ENCODE results near the gene TGM4.
"Not testable (repeated sequence)": the region's sequence is repeated elsewhere in the genome, so short reads cannot be mapped to it uniquely, and the experiment has no call there.

Gene TGM4

DNA sequence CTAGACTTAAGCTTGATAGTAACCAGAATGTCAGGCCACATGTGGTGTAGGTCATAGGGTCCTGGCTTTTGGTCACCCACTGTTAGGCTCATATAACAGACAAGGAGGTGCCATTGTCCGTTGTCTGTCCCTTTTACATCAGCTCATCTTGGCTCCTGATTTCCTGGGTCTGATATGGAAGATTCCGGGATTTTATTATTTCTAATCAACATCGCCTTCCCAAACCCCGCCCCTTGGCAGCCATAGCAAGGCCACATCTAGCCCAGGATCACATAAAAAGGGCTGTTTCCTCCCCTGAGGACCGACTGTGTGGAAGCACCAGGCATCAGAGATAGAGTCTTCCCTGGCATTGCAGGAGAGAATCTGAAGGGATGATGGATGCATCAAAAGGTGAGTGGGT lies at the start of gene TGM4:
TGM4 (plus strand) TSS at position 301 of the 400 bp plus-strand sequence; CDS start at position 372, 71 bp downstream.
- DNase-seq = no peak

DNA sequence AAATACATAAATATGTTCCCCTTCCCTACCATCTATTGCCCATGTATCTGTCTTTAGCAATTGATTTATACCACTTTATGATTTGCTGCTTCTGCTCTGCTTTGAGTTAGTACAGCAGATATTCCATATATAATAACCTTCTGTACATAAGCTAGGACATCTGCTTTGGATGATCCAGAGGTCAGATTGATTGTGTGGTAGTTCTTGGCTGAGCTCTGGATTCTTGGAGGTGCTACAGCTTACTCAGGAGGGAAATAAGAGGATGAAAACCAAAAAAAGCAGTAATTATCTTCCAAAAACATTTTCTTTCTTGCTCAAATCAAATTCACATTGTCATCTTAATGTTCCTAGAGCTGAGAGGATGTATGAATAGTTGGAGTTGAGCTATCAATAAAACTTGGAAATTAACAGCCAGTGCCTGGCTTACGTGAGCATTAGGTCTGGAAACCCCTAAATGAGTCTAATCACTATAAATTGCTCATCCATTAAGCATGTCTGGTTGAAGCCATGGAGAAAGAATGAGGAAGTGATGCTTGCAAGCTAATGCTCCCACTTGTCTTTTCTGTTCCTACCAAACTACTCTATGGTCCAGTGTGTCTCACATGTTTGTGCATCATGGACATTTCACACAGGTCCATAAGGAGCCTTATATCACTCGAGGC lies 49.0 kb upstream of the TGM4 start:
- no peak for DNase-seq

DNA sequence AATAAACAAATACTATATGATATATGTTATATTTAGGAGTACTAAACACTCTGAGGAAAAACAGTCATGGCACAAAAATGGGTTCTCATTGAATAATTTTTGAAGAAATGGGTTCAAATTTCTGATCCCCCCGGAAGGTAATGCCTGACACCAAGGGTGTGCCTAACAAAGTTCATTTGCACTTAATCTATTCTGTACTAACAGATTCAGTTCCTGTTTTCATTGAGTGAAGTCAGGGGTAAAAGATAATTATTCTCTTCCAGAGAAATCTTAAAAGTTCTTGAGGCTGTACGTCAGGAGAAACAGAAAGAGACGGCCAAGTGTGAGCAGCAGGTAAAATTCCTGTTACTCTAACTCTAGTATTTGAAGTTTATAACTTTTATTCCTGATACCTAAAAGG lies 47.2 kb upstream of the TGM4 start:
- no peak for DNase-seq

- DNase-seq = no peak
Observed at GRCh38 chr3:44831232-44831631, 43.2 kb upstream of the TGM4 start.

- DNase-seq = no peak
Observed at GRCh38 chr3:44832032-44832431, 42.4 kb upstream of the TGM4 start.

DNA sequence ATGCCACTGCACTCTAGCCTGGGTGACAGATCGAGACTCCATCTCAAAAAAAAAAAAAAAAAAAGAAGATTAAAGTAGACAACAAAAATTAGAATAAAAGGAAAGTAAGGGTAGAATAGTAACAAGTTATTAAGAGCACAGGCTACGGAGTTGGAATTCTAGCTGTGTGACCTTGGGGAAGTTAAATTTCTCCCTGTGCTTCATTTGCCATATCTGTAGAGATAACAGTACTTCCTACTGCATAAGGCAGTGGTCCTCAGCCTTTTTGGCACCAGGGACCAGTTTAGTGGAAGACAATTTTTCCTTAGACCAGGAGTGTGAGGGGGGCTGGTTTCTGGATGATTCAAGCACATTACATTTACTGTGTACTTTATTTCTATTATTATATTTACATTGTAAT lies 41.4 kb upstream of the TGM4 start:
- no peak for DNase-seq

DNA sequence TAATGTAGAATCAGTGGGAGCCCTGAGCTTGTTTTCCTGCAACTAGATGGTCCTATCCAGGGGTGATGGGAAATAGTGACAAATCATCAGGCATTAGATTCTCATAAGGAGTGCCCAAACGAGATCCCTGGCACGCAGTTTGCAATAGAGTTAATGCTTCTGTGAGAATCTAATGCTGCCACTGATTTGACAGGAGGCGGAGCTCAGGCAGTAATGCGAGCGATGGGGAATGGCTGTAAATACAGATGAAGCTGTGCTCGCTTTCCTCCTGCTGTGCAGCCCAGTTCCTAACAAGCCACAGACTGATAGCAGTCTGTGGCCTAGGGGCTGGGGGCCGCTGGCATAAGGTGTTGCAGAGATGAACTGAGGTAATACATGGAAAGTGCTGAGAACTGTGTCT lies 41.0 kb upstream of the TGM4 start:
- no peak for DNase-seq

DNA sequence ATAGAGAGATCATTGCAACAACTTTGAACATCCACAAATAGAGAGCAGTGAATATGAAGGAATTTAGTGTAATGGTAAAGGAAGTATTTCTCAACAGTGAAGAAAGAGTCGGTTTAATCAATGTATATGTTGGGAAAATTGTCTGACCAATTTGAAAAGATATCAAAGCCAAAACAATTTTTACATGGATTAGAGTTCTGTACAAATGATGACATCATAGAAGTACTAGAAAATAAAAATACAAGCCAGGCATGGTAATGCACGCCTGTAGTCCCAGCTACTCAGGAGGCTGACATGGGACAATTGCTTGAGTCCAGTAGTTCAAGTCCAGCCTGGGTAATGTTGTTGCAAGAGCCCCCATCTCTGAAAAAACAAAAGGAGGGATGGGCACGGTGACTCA lies 38.7 kb upstream of the TGM4 start:
- no peak for DNase-seq

DNA sequence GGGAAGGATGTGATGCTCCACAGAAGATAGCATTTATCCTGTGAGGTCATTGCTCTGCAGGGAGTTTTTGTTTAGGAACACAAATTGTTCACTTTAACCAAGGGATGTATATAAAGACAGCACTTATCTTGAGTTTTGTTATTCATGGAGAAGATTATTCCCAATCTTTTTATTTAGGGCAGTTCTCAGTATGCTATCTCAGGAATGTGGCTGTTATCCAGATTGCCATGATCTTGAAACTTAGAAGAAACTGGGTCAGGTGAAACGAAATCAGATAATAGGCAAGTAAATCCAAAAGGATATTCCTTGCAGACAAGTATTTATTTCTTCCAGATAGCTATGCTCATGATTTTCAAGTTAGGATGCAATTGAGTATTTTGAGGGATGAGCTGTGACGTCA lies 32.0 kb upstream of the TGM4 start:
- no peak for DNase-seq

GRCh38 chr3:44845528-44846520 lies 28.6 kb upstream of the TGM4 start:
- no peak for DNase-seq

DNA sequence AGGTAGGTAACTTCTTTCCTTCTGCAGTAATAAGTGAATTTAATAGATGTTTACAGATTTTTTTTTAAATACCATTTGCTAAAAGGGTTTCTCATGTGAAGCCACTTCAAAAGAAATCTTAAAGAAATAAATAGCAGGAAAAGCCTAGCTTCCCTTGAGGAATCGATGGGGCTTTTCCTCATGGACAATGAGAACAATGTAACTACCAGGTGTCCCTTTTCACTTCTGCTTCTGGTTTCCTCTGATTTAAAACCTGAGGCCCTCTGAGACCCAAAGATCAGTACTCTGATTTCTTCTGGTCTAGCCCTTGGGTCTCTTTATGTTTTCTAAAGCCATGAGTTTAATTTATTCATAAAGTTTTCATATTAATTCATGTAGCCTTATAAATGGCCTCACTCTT lies 25.8 kb upstream of the TGM4 start:
- no peak for DNase-seq

DNA sequence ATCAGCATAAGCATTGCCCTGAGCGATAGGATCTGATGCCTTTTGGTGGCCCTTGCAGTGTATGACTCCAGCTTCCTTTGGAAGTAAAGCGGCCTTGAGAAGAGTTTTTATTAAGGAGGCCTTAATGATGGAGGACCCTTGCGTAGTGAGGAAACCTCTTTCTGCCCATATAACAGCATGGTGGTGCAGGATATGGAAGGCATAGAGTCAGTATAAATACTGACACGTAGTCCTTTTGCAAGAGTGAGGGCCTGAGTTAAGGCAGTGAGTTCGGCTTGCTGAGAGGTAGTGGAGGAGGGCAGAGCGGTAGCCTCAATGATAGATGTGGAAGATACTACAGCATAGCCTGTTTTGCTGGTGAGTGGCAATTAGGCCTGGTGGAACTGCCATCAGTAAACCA lies 17.7 kb upstream of the TGM4 start:
- DNase-seq = not testable (repeated sequence)

DNA sequence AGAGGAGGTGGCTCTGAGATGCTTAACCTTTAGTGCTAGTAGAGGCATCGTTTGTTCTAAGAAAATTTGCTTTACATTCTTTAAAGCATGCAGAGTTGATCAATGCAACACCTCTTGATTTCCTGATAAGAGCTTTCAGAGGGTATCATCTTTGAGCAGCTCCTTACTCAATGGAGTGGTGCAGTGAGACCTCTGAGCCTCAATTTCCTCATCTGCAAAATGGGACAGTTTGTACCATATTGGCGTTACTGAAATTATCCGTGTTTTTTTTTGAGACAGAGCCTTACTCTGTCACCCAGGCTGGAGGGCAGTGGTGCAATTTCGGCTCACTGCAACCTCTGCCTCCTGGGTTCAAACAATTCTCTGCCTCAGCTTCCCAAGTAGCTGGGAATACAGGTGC lies 14.3 kb upstream of the TGM4 start:
- no peak for DNase-seq

- peak; percentile 83 to 89 for DNase-seq
Observed at GRCh38 chr3:44861412-44862225, 12.8 kb upstream of the TGM4 start, which contains the start of gene TMEM42. Gene TMEM42, plus strand, starts transcription at chr3:44861912. Its CDS starts 13 bp downstream, at chr3:44861925.

DNA sequence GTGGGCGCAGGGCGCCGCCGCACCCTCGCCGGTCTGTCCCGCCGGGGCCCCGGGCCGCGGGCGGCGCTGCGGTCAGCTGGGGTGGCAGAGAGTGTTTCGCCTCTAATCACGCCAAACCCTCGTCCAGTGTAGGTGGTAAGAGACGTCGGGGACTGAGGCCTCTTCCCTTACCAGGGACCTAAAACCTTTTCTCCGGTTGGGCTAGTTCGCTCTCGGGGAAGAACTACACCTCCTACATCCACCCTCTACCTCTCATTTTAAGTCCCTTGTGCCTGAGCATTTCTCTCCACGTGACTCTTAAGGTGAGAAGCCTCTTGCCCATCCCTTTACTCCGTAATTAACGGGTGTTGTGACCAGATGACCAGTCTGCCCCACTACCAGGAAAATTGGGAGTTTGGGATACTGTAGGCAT lies 12.2 kb upstream of the TGM4 start:
- peak in 1 of 2 donors; percentile 45 for DNase-seq

GRCh38 chr3:44865272-44866035 lies 9.0 kb upstream of the TGM4 start:
- no peak for DNase-seq

- DNase-seq = no peak
Observed at GRCh38 chr3:44867421-44868111, 6.8 kb upstream of the TGM4 start.

DNA sequence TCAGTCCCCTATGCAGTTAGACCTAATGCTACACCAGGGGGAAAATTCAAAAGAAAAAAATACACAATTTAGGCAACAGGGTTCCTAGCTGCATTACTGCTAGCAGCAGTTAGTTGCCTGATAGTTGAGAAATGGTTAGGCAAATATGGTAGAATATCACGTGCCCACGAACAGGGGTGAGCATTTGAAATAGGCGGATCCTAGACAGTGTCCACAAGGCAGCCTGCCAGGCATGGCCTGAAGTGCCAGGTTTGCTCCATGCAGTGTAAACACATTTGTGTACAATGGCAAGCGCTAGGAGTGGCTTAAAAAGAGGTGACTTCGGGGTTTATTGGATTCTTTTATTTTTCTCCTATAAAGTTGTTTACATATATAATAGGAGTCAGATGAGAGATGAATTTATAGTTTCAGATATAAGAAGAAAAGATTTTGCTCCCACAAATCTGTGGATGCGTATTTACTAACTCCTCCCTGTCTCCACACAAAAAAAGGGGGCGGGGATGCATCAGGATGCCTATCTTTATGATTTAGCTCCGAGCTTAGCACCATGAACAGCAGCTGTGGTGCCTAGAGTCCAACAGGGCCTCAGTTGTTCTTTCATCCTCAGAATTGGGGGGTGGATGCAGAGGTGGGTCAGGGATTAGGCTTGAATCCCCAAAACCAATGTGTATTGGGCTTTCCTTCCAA lies 3.9 kb upstream of the TGM4 start:
- no peak for DNase-seq

GRCh38 chr3:44875596-44875995 lies 1.2 kb downstream of the TGM4 start:
- no peak for DNase-seq

GRCh38 chr3:44877333-44877732 lies 2.9 kb downstream of the TGM4 start:
- no peak for DNase-seq

- no peak for DNase-seq
Observed at GRCh38 chr3:44880284-44880683, 5.9 kb downstream of the TGM4 start.

Data from hippocampal formation (tissue), 2 donors.